HG02973 (cell line): Measurements from ENCODE around the gene HAUS6.
"Not testable (repeated sequence)": the region's sequence is repeated elsewhere in the genome, so short reads cannot be mapped to it uniquely, and the experiment has no call there.

Experiments
- ATAC-seq: cut with Tn5 transposase; IDR thresholded peaks from one replicate; pipeline ENCODE4 v1.9.1; 2021; ENCODE audit warnings: moderate library complexity; ENCODE audit not compliant: unreplicated experiment

Gene HAUS6

GRCh38 chr9:19119246-19119645 is 16.5 kb upstream of the HAUS6 start:
- ATAC-seq, result no peak

GRCh38 chr9:19117039-19117716 is 14.5 kb upstream of the HAUS6 start:
- ATAC-seq, result no peak

- no peak for ATAC-seq
Observed at GRCh38 chr9:19116107-19116790, 13.5 kb upstream of the HAUS6 start.

- ATAC-seq, result no peak
Observed at GRCh38 chr9:19114680-19115270, 12.1 kb upstream of the HAUS6 start.

GRCh38 chr9:19113964-19114679 is 11.4 kb upstream of the HAUS6 start:
- ATAC-seq, result no peak

- not testable (repeated sequence) for ATAC-seq
Observed at GRCh38 chr9:19113064-19113611, 10.4 kb upstream of the HAUS6 start.

GRCh38 chr9:19108038-19108437 is 5.3 kb upstream of the HAUS6 start:
- ATAC-seq, result no peak

- no peak for ATAC-seq
Observed at GRCh38 chr9:19104515-19105282, 2.0 kb upstream of the HAUS6 start.

- peak; percentile 36 for ATAC-seq
Observed at GRCh38 chr9:19102181-19102630, 498 bp downstream of the HAUS6 start.

GRCh38 chr9:19101203-19101602 is 1.5 kb downstream of the HAUS6 start:
- no peak for ATAC-seq

GRCh38 chr9:19097431-19097830 is 5.3 kb downstream of the HAUS6 start:
- ATAC-seq, result not testable (repeated sequence)

- no peak for ATAC-seq
Observed at GRCh38 chr9:19087106-19088000, 15.4 kb downstream of the HAUS6 start.

GRCh38 chr9:19085295-19085694 is 17.4 kb downstream of the HAUS6 start:
- no peak for ATAC-seq

GRCh38 chr9:19074836-19075235 is 27.9 kb downstream of the HAUS6 start:
- ATAC-seq, result no peak

- ATAC-seq, result no peak
Observed at GRCh38 chr9:19074229-19074628, 28.5 kb downstream of the HAUS6 start.

- ATAC-seq, result no peak
Observed at GRCh38 chr9:19057033-19057432, 45.7 kb downstream of the HAUS6 start.

GRCh38 chr9:19050637-19051591 is 51.8 kb downstream of the HAUS6 start:
- no peak for ATAC-seq

- ATAC-seq, result no peak
Observed at GRCh38 chr9:19049917-19050636, 52.6 kb downstream of the HAUS6 start.
